ENCODE measurements around the gene CHURC1.

- TF ChIP-seq, protein P1, sequence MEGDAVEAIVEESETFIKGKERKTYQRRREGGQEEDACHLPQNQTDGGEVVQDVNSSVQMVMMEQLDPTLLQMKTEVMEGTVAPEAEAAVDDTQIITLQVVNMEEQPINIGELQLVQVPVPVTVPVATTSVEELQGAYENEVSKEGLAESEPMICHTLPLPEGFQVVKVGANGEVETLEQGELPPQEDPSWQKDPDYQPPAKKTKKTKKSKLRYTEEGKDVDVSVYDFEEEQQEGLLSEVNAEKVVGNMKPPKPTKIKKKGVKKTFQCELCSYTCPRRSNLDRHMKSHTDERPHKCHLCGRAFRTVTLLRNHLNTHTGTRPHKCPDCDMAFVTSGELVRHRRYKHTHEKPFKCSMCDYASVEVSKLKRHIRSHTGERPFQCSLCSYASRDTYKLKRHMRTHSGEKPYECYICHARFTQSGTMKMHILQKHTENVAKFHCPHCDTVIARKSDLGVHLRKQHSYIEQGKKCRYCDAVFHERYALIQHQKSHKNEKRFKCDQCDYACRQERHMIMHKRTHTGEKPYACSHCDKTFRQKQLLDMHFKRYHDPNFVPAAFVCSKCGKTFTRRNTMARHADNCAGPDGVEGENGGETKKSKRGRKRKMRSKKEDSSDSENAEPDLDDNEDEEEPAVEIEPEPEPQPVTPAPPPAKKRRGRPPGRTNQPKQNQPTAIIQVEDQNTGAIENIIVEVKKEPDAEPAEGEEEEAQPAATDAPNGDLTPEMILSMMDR (conservative IDR thresholded peaks at IDR 0.05 in 1 of 2, IDR thresholded peaks at IDR 0.05 in 1 of 2; ENCODE audit: extremely low read depth in 1 of 2, insufficient read depth in 1 of 2, low read depth in 1 of 2, low read length in 2 of 2): no peak
- no peak for TF ChIP-seq EZH2 (IDR thresholded peaks at IDR 0.05; ENCODE audit: borderline replicate concordance, low read length)
Observed at GRCh38 chr14:64919215-64919614, 5.0 kb downstream of the CHURC1 start.
